A673 (cell line): ENCODE data around the gene SPOCD1. TPM values are rescaled to one million over a fixed set of nuclear protein-coding genes. Genes with fewer than 3 reads are reported as not detected.

Experiments used
- BruUV-seq: library from RNA; stranded (reverse); fragments of 400-500 nt; replicated peaks from 2 replicates; lab custom pipeline; 2021; lab: Mats Ljungman, UMichigan
- CTCF ChIA-PET: fragments of 300-600 bp; sonication (Branson Sonifier 250); formaldehyde crosslinking; loops from one replicate; lab custom pipeline; 2022; ENCODE audit warnings: antibody characterized with exemption; lab: Charles Lee
- POLR2A ChIA-PET: fragments of 300-600 bp; sonication (Branson Sonifier 250); formaldehyde crosslinking; loops from one replicate; lab custom pipeline; 2022; ENCODE audit warnings: antibody characterized with exemption; ENCODE audit not compliant: low non-redundant PET; lab: Charles Lee
- DNase-seq: peaks from one replicate; pipeline ENCODE4 v3.0.0-alpha.2; 2015; ENCODE audit warnings: low spot score
- H3K27ac ChIP-seq: fragments of 200-600 bp; sonication (generic); 2 replicates; pipeline ENCODE4 v1.5.1; 2016; ENCODE audit warnings: mixed run types, low read depth, mild to moderate bottlenecking, mixed read lengths, antibody characterized with exemption, low read length; ENCODE audit not compliant: poor library complexity, severe bottlenecking
- H3K27me3 ChIP-seq: fragments of 200-600 bp; sonication (generic); replicated peaks from 2 replicates; pipeline ENCODE4 v1.6.1; 2017; ENCODE audit warnings: mixed run types, low read depth, mild to moderate bottlenecking, mixed read lengths, antibody characterized with exemption, low read length; ENCODE audit not compliant: insufficient read depth, poor library complexity
- H3K36me3 ChIP-seq: fragments of 200-600 bp; sonication (generic); 2 replicates; pipeline ENCODE4 v1.6.1; 2016; ENCODE audit warnings: mixed run types, mild to moderate bottlenecking, mixed read lengths, antibody characterized with exemption, low read length; ENCODE audit not compliant: insufficient read depth, poor library complexity, severe bottlenecking
- H3K4me1 ChIP-seq: fragments of 200-600 bp; sonication (generic); 2 replicates; pipeline ENCODE4 v1.6.1; 2017; ENCODE audit warnings: mixed run types, mild to moderate bottlenecking, mixed read lengths, antibody characterized with exemption, low read length; ENCODE audit not compliant: insufficient read depth, poor library complexity, severe bottlenecking
- H3K4me3 ChIP-seq: fragments of 200-600 bp; sonication (generic); 2 replicates; pipeline ENCODE4 v1.5.1; 2016; ENCODE audit warnings: low read depth, mixed run types, mild to moderate bottlenecking, mixed read lengths, low read length; ENCODE audit not compliant: poor library complexity, severe bottlenecking
- H3K9me3 ChIP-seq: fragments of 200-600 bp; sonication (generic); 2 replicates; pipeline ENCODE4 v1.6.1; 2016; ENCODE audit warnings: mixed run types, low read depth, mild to moderate bottlenecking, mixed read lengths, antibody characterized with exemption, low read length; ENCODE audit not compliant: poor library complexity, severe bottlenecking
- CTCF ChIP-seq: fragments of 300-800, 200-600 bp; sonication (generic); conservative IDR thresholded peaks from 2 replicates; pipeline ENCODE4 v1.5.1; 2017; ENCODE audit warnings: low read depth, mild to moderate bottlenecking, antibody characterized with exemption, low read length, moderate library complexity, mixed read lengths
- EZH2 ChIP-seq: fragments of 200-600 bp; sonication (generic); IDR thresholded peaks from 2 replicates; pipeline ENCODE4 v1.6.1; 2017; ENCODE audit warnings: borderline replicate concordance, low read depth, mild to moderate bottlenecking, mixed read lengths, antibody characterized with exemption, low read length; ENCODE audit not compliant: poor library complexity, severe bottlenecking
- intact Hi-C: fragments of 100-400 bp; cut with micrococcal nuclease; formaldehyde crosslinking; loops from one replicate; pipeline ENCODE4 v1.10.0; 2022; ENCODE audit not compliant: unreplicated experiment
- total RNA-seq: library from RNA; stranded (reverse); gene quantifications from 2 replicates; pipeline ENCODE4 v1.2.3, GENCODE V29; 2021

The SPOCD1 gene
- total RNA-seq, 1 experiment from 2014 or later = 0.58 TPM

- intact Hi-C loops = no loop called here
- Histone ChIP-seq H3K27ac (no peak overlapping the region), H3K9me3 (no peaks in the 10 kb centered on the region), H3K36me3 (no peaks in the 10 kb centered on the region), H3K4me1 (peaks cover 16% of the 10 kb centered on the region), H3K4me3 (no peak overlapping the region), H3K27me3 (no peaks in the 10 kb centered on the region)
- TF ChIP-seq EZH2 = no peak
- TF ChIP-seq CTCF = no peak
- DNase-seq = no peak
- POLR2A ChIA-PET = no interaction called here
- BruUV-seq = no TSS peak
- CTCF ChIA-PET = no interaction called here
Measured at GRCh38 chr1:31754397-31754796, 61.4 kb downstream of the SPOCD1 start.

DNA sequence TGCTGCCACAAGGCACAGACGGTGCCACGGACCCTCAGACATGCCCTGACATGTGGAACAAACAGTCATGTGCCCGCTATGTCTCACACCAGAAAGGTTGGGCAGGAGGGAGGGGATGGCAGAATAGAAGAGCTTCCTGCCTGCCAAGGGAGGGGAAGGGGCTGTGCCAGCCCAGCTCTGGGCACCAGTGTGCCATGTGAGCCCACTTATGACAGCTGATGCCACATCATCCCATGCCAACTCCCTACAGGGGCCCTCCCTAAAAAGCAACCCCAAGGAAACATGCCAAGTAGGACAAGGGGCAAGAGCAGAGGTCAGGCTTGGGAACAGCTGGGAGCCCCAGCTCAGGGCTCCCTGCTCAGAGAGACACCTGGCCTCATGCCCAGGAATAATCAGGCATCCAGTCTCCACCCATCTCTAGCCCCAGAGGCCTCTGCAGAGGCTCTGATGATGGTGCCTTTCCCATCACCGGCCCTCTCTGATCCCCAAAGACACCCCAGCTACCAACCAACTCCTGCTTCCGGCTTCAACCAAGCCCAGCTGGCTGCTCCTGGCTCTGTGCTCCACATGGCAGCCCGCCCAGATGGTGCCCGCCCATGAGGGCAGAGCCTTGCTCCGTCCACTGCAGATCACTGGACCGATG, 62.0 kb downstream of the SPOCD1 start:
- Histone ChIP-seq H3K27me3 (no peaks in the 10 kb centered on the region), H3K36me3 (no peaks in the 10 kb centered on the region), H3K9me3 (no peaks in the 10 kb centered on the region), H3K4me1 (peaks cover 16% of the 10 kb centered on the region), H3K27ac (no peak overlapping the region), H3K4me3 (no peak overlapping the region)
- BruUV-seq = no TSS peak
- intact Hi-C loops = no loop called here
- ChIA-PET POLR2A (no interaction called here), CTCF (no interaction called here)
- DNase-seq = no peak
- TF ChIP-seq CTCF = no peak
- TF ChIP-seq EZH2 = no peak

DNA sequence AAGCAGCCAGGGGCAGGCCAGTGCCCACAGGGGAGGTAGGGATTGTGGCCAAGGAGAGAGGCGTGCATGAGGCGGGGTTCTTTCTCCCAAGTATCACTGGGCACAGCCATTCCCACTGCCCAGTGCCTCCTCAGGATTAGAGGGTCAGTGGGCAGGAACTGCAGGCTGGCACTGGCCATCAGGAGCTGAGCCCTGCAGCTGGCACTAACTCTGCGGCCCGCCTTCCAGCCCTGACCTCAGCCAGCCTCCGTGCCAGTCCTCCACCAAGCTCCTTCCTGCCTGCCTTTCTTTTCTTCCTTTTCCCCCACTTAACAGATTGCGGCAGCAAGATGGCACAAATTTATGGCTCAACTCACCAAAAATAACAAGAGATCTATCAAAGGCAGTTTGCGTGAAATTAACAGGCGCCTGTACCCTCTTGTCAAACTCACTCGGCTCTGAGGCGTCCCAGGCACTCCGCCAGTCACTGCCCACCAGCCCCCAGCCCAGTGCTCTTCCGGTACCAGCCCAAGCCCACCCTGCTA, 62.8 kb downstream of the SPOCD1 start:
- no peaks in the 10 kb centered on the region for H3K9me3 ChIP-seq
- DNase-seq = no peak
- intact Hi-C loops = no loop called here
- no TSS peak for BruUV-seq
- no peaks in the 10 kb centered on the region for H3K27me3 ChIP-seq
- POLR2A ChIA-PET = no interaction called here
- peaks cover 16% of the 10 kb centered on the region for H3K4me1 ChIP-seq
- TF ChIP-seq EZH2 (no peak), CTCF (no peak)
- no peak overlapping the region for H3K4me3 ChIP-seq
- no peak overlapping the region for H3K27ac ChIP-seq
- CTCF ChIA-PET = no interaction called here
- H3K36me3 ChIP-seq = no peaks in the 10 kb centered on the region
